Hippocampal formation (tissue), 2 donors: Measurements from ENCODE around the gene KLHL20.
"Not testable (repeated sequence)": the region's sequence is repeated elsewhere in the genome, so short reads cannot be mapped to it uniquely, and the experiment has no call there.

Source experiments
- DNase-seq, 2 donors: peaks; one replicate each; lab custom pipeline; 2025; lab: John Stamatoyannopoulos, UW

KLHL20 gene, protein sequence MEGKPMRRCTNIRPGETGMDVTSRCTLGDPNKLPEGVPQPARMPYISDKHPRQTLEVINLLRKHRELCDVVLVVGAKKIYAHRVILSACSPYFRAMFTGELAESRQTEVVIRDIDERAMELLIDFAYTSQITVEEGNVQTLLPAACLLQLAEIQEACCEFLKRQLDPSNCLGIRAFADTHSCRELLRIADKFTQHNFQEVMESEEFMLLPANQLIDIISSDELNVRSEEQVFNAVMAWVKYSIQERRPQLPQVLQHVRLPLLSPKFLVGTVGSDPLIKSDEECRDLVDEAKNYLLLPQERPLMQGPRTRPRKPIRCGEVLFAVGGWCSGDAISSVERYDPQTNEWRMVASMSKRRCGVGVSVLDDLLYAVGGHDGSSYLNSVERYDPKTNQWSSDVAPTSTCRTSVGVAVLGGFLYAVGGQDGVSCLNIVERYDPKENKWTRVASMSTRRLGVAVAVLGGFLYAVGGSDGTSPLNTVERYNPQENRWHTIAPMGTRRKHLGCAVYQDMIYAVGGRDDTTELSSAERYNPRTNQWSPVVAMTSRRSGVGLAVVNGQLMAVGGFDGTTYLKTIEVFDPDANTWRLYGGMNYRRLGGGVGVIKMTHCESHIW

DNA sequence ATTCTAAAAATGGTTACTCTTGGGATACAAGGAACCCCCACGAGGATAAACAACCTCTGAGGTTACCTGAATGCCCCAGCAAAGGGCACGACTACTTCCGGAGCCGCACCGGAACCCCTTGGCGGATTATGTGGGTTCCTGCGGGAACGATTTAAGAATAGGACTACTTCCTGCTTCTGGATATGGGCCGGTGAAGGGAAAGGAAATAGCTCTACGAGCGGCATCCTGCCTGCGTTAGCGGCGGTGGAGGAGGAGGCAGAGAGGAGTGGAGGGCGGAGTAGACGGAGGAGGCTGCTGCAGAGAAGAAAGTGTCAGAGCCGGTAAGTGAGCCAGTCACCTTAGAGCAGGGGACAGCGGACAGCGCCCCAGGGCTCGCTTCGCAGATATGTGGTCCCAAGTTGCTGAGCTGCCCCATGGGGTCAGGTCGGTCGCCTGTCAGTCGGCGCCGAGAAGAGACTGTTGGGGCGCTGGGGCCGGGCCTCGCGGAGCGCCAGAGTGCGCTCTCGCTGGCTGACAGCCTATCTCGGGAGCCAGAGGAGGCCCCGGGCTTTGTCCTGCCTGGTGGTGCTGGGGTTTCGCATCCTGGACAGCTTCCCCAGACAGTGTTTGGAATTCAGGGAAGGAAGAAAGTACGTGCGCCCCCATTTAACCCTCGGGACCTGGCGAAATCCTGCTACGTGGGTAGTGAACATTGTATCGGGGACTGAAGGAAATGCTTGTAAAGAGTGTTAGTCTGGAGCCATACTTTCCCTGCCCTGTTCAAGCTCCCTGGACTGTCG, at the start of gene KLHL20:
Gene KLHL20, plus strand, starts transcription at position 223 of the 779 bp plus-strand sequence. CDS start 1,063 bp downstream, outside the sequence.
- DNase-seq = peak; percentile 69 to 76

DNA sequence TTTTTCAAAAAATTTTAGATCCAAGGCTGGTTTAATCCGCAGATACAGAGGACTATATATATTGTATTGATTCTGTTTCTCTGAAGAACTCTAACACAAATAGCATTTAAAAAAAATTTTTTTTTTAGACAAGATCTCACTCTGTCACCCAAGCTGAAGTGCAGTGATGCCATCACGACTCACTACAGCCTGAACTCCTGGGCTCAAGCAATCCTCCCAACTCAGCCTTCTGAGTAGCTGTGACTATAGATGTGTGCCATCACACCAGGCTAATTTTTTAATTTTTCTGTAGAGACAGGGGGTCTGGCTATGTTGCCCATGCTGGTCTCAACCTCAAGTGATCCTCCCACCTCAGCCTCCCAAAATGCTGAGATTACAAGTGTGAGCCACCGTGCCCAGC, 48.1 kb upstream of the KLHL20 start:
- no peak for DNase-seq

DNA sequence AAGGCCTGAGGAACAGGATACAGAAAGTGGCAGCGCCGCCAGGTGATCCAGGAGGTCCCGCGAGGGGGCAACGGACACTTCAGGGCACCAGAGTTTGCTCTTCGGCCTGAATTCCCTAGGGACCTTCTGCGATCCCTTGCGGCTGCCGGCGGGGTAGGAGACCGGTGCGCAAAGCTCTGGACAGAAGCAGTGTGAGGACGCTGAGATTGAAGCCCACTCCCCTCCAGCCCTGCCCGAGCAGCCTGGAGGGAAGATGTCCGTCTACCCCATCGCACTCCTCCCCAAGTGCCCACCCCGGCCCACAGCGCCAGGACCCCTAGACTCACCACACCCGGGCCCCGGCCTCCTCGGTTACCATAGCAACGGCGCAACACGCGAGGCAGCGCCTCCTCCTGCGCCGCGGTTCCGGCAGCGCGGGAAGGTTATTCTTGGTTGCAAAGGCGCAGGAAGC, 45.3 kb upstream of the KLHL20 start, which contains the start of gene ANKRD45:
Gene ANKRD45, minus strand, starts transcription at position 361 of the 451 bp plus-strand sequence. CDS start 10,433 bp downstream, outside the sequence.
- DNase-seq = peak in 1 of 2 donors; percentile 5

DNA sequence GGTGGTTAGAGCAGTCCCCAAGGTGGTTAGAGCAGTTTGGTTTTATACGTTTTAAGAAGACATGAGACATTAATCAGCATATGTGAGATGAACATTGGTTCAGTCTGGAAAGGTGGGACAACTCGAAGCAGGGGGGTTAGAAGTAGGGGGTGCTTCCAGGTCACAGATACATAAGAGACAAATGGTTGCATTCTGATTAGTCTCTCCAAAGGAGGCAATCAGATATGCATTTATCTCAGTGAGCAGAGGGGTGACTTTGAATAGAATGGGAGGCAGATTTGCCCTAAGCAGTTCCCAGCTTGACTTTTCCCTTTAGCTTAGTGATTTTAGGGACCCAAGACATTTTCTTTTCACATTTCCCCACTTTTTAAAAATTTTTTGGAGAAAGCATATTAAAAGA, 40.3 kb upstream of the KLHL20 start:
- DNase-seq = not testable (repeated sequence)

DNA sequence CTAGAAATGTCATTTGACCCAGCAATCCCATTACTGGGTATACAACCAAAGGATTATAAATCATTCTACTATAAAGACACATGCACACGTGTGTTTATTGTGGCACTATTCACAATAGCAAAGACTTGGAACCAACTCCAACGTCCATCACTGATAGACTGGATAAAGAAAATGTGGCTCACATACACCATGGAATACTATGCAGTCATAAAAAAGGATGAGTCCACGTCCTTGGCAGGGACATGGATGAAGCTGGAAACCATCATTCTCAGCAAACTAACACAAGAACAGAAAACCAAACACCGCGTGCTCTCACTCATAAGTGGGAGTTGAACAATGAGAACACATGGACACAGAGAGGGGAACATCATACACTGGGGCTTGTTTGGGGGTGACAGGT, 34.6 kb upstream of the KLHL20 start:
- not testable (repeated sequence) for DNase-seq

DNA sequence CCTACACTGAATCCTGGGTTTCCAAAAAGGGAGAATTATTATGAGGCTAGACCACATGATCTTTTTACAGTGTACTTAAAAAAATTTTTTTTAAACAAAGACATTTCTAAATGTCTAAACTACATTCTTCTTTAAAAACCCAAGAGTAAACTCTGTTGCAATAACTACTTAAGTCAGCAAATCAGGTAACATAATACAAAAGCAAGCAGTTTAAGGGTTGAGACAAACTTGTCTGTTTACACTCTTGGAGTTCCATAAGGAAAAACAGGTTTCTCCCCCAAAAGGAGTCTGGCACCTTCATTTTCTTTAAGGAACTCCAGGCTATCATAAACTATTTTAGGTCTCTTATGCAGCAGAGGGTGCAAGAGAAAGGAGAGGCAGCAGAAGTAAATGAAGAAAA, 32.6 kb upstream of the KLHL20 start:
- no peak for DNase-seq

DNA sequence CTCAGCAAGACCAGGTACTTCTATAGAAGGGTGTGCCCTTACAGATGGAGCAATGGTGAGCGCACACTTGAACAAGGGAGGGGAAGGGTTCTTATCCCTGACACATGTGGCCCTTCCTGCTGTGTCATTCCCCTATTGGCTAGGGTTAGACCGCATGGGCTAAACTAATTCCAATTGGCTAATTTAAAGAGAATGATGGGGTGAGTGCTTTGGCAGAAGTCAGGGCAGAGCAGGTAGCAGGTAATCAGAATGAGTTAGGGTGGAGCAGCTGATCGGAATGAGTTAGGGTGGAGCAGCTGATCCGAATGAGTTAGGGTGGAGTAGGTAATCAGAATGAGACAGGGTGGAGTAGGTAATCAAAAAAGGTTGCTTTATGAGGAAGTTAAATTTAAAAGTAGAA, 30.9 kb upstream of the KLHL20 start:
- DNase-seq = not testable (repeated sequence)

DNA sequence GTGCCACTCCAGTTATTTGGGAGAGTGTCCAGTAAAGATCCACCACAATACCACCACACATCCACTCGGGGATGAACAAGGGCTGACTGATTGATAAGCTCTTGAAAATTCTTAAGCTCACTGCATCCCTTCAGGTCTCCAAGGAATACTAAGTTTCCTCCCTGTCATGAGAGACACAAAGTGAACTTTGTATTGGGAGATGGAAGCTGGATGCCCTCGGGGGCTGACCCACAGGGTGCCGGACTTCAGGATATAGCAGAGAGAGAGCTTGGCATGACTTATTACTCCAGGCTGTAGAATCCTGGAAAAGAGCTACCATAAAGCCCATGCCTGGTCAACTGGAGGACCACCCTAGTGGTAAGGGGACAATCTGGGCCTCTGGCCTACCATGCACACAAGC, 29.7 kb upstream of the KLHL20 start:
- DNase-seq = not testable (repeated sequence)

DNA sequence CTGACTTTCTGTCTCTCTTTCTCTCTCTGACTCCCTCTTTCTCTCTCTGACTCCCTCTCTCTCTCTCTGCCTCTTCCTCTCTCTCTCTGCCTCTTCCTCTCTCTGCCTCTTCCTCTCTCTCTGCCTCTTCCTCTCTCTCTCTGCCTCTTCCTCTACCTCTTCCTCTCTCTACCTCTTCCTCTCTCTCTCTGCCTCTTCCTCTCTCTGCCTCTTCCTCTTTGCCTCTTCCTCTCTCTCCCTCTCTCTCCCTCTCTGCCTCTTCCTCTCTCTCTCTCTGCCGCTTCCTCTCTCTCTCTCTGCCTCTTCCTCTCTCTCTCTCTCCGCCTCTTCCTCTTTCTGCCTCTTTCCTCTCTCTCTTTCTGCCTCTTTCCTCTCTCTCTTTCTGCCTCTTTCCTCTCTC, 26.5 kb upstream of the KLHL20 start:
- no peak for DNase-seq

DNA sequence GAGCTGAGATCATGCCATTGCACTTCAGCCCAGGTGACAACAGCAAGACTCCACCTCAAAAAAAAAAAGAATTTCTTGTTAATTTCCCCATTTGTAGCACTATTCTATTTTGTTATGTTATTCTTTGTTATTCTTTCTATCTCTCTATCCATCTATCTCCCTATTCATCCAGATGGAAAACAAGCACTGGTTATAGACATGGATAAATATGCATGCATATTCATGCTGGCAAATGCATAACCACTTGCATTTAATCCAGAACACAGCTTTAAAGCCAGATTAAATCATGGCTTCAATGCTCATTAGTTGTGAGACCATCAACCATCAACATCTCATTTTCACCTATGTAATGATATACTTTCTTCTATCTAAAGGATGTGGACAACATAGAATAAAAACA, 21.5 kb upstream of the KLHL20 start:
- DNase-seq = no peak

DNA sequence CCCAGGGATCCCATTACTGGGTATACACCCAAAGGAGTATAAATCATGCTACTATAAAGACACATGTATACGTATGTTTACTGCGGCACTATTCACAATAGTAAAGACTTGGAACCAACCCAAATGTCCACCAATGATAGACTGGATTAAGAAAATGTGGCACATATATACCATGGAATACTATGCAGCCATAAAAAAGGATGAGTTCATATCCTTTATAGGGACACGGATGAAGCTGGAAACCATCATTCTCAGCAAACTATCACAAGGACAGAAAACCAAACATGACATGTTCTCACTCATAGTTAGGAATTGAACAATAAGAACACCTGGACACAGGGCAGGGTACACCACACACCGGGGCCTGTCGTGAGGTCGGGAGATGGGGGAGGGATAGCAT, 13.5 kb upstream of the KLHL20 start:
- DNase-seq = not testable (repeated sequence)

DNA sequence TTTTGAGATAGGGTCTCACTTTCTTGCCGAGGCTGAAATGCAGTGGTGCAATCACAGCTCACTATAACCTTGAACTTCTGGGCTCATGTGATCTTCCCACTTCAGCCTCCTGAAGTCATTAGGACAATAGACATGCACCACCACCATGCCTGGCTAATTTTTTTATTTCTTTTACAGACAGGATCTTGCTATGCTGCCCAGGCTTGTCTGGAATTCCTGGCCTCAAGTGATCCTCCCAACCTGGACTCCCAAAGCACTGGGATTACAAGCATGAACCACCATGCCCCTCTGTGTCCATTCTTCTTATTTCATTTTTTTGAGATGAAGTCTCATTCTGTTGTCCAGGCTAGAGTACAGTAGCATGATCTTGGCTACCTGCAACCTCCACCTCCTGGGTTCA, 12.0 kb upstream of the KLHL20 start:
- DNase-seq = no peak

DNA sequence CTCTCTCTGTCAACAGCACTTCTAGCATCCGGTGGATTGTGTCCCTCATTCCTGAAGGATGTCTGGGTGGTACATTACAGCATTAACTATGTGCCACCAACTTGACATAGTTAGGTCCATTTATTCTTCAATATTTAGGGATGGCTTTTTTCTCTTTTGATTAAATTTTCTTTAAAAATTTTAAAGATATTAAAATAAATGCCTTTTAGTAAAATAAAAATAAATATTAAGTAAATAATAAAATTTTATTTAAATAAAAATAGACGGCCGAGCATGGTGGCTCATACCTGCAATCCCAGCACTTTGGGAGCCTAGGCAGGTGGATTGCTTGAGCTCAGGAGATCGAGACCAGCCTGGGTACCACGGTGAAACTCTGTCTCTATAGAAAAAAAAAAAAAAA, 9.7 kb upstream of the KLHL20 start:
- no peak for DNase-seq

DNA sequence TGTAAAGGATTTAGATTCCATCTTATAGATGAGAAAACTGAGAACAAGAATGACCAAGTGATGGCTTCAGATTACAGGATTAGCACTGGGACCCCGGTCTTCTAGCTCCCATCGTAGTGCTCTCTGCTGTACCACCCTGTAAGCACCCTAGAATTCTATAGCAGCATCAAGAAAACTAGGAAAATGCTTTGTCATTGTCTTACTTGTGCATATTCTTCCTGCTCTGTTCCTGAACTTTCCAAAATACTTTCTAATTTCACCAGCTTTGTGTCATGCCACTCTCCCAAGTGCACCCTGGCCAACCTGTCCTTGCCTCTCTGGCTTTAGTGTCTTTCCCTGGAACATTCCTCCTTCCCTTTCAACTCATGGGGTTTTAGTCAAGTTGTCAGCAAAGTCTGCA, 6.0 kb upstream of the KLHL20 start:
- DNase-seq = no peak

DNA sequence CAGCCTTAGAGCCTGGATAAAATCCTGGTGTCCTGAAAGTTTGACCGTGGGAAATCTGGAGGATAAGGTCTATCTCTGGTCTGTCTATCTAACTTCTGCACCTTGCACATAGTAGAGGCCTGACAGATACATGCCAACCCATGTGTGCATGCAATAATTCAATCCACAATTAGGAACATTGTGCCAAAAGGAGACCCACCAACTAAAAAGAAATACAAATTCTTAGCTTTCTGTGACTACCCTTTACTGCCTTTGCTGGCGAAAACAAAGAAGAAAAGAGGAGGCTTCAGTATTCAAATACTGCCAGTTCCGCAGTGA, 381 bp upstream of the KLHL20 start:
- no peak for DNase-seq

DNA sequence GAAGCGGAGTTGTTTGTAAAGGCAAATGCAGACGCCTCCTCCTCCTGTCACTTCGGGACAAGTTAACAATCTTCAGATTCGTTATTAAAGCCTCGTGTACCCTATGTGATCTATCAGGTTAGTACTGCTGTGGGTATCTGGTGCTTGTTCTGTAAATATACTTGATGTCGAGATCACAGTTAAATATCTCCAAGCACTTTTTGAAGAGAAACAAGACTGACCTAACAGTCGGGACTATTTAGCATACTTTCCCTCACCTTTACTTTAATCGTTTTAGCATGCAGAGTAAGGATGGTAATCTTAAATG, 710 bp downstream of the KLHL20 start:
- DNase-seq = no peak

DNA sequence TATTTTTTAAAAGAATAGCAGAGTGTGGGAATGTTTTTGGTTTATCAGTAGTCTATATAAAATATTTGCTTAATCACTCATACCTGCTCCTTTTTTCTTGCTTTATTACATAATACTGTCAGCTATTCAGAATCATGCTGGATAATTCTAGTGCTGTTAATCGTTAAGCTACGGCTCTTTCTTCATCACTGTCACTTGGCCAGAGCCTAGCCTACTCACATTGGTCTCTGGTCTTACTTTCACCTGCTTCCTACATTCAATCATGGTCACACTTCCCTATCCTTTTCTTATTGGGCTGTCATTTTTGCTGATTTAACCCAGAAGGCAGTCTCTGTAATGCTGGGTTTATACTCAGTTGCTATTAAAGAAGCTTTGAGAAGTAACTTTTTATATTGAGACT, 2.5 kb downstream of the KLHL20 start:
- DNase-seq = no peak

DNA sequence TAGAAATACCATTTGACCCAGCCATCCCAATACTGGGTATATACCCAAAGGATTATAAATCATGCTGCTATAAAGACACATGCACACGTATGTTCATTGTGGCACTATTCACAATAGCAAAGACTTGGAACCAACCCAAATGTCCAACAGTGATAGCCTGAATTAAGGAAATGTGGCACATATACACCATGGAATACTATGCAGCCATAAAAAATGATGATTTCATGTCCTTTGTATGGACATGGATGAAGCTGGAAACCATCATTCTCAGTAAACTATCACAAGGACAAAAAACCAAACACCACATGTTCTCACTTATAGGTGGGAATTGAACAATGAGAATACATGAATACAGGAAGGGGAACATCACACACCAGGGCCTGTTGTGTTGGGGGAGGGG, 16.6 kb downstream of the KLHL20 start:
- DNase-seq = not testable (repeated sequence)

DNA sequence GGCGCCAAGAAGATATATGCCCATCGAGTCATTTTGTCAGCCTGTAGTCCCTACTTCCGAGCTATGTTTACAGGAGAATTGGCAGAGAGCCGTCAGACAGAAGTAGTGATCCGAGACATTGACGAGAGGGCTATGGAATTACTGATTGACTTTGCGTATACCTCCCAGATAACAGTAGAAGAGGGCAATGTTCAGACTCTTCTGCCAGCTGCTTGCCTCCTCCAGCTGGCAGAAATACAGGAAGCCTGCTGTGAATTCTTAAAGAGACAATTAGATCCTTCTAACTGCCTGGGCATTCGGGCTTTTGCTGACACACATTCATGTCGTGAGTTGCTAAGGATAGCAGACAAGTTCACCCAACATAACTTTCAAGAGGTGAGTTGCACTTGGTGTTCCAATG, 19.1 kb downstream of the KLHL20 start:
- DNase-seq = peak in 1 of 2 donors; percentile 2

DNA sequence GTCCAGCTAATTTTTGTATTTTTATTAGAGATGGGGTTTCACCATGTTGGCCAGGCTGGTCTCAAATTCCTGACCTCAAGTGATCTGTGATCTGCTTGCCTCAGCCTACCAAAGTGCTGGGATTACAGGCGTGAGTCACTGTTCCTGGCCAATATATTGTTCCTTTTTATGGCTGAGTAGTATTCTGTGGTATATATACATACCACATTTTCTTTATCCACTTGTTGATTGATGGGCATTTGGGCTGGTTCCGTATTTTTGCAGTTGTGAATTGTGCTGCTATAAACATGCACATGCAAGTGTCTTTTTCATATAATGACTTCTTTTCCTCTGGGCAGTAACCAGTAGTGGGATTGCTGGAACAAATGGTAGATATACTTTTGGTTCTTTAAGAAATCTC, 21.3 kb downstream of the KLHL20 start:
- not testable (repeated sequence) for DNase-seq

DNA sequence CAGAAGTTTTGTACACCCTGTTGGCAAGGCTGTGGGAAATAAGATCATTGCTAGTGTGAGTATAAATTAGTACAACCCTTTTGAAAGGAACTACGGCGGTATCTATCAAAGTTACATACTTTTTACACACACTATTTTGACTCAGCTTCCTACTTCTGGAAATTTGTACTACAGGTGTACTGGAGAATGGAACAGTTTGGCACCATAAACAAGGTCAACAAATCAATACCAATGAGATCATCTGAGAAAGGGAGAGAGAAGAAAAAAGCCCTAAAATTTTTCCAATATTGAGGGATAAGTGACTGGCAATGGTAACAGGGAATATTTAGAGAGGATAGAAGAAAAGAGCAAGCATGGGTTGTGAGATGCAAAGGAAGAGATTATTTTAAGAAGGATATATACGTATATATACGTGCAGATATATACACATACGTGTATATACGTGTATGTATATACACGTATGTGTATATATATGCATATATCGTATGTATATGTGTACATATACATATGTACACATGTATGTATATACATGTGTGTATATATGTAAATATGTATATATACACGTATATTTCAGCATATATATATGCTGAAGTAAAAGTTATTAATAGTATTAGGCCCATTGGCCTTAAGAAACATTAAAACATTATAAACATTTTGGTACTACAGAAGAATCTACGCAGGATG, 27.6 kb downstream of the KLHL20 start:
- no peak for DNase-seq

DNA sequence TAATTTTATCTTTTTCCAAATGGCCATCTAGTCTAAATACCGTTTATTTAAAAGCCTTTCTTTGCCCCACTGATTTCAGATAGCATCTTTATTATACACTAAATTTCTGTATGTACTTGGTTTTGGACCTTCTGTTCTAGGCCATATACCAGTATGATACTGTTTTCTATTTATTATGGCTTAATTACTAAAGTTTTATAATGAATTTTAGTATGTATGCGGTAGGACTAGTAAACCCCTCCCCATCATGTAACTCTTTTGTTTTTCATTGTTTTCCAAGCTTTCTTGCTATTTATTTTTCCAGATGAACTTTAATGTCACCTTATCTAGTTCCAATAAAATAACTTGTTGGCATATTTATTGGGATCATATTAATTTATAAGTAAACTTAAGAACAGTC, 29.9 kb downstream of the KLHL20 start:
- DNase-seq = no peak
